ENCODE measurements around the gene HPS4.

DNA sequence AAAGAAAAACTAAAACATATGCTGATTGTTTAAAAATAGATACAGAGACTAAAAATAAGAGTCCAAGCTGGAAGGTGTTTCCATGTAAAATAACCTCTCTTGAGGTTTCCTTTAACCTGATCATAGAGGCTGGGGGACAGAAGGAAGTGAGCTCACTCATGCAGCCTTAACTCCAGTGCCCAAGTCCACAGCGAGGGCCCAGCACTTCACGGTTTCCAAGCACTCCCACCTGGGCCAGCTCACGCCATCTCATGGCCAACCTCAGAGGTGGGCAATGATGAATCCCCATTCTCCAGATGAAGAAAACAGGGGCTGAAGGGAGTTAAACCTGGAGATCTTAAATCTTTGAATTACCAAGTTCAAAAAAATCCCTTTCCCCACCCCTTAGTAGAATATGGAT is 43.6 kb upstream of the HPS4 start:
- TF ChIP-seq NFRKB (IDR thresholded peaks at IDR 0.05) (no peak), SP1 (IDR thresholded peaks at IDR 0.05) (no peak), LEF1 (IDR thresholded peaks at IDR 0.05; ENCODE audit: borderline replicate concordance) (no peak), TARDBP (IDR thresholded peaks at IDR 0.05) (no peak), BHLHE40 (IDR thresholded peaks at IDR 0.05; ENCODE audit: borderline replicate concordance) (no peak)

All from HEK293T (cell line).